Pancreas (tissue), 10 donors: Measurements from ENCODE around the gene ATG7. TPM values are rescaled to one million over a fixed set of nuclear protein-coding genes. Genes with fewer than 3 reads are reported as not detected.

Source experiments
- ATAC-seq, 4 donors: fragments of 200-7000 bp; cut with Tn5 transposase; one replicate each; pipeline versions ENCODE4 v1.8.0 to v1.9.1; 2020; ENCODE audit warnings: mild to moderate bottlenecking in 4 of 4, moderate library complexity in 4 of 4
- DNase-seq, 6 donors: peaks; one replicate each; pipeline ENCODE4 v3.0.0-alpha.2; 2020
- FAIRE-seq: peaks from 2 replicates; lab custom pipeline; 2012; peaks lifted over from hg19 to GRCh38; lab: Jason Lieb, UNC
- H3K27ac ChIP-seq, 4 donors: fragments of 200-600 bp; sonication (generic); 1 replicate in 3 of 4; 2 replicates in 1 of 4; pipeline versions ENCODE4 v1.5.0 to v1.8.0; 2020
- H3K27me3 ChIP-seq, 4 donors: fragments of 200-600 bp; one replicate each; pipeline ENCODE4 v1.8.0; 2021
- H3K36me3 ChIP-seq, 3 donors: fragments of 200-600 bp; sonication (generic) in 1 of 3; one replicate each; pipeline versions ENCODE4 v1.5.0 to v1.8.0; 2020 to 2021
- H3K4me1 ChIP-seq, 3 donors: fragments of 200-600 bp; one replicate each; pipeline ENCODE4 v1.8.0; 2021
- H3K4me3 ChIP-seq, 4 donors: fragments of 200-600 bp; sonication (generic) in 2 of 4; one replicate each; pipeline versions ENCODE4 v1.5.0 to v1.8.0; 2020 to 2021
- H3K9me3 ChIP-seq, 4 donors: fragments of 200-600 bp; one replicate each; pipeline ENCODE4 v1.8.0; 2021
- CTCF ChIP-seq, 4 donors: fragments of 200-600 bp; sonication (generic) in 3 of 4; IDR thresholded peaks; one replicate each; pipeline versions ENCODE4 v1.5.0 to v1.8.0; 2021; ENCODE audit warnings: antibody characterized with exemption in 4 of 4
- WGBS, 2 donors: extraction: QIAGEN DNeasy Blood & Tissue Kit; methylation state at CpG; one replicate each; pipeline ENCODE4 v1.1.7; 2013; 5-methylcytosine and 5-hydroxymethylcytosine counted together
- intact Hi-C, 3 donors: fragments of 100-400 bp; cut with DNase I; formaldehyde crosslinking; loops; one replicate each; pipeline versions ENCODE4 v1.11.1 to v1.14.2; 2022
- polyA plus RNA-seq, 2 donors: library from polyadenylated mRNA; stranded (reverse); fragments of 200-250 nt; gene quantifications; one replicate each; pipeline ENCODE4 v1.2.3, GENCODE V29; 2013
- total RNA-seq, 6 donors: library from RNA; stranded (reverse); fragmentation: NEBNext Ultra II Directional in 4 of 6; extraction: Animal tissue kit (Norgen Biotek cat#: 25700) in 4 of 6; gene quantifications; one replicate each; pipeline versions ENCODE4 v1.2.1 to v1.2.4, GENCODE V29; 2021 to 2023
- donor health status: healthy with polysubstance abuse.
- donor health status: DM: no; HTN: no; CAD: no; lungs with moderate emphysema.
- donor health status: DM: no; HTN: no; CAD: no.
- donor health status: control.
- donor health status: control.
- donor health status: Bipolar disorder and iron deficiency.
- donor health status: DM: yes; HTN: yes; CAD: no.
- donor health status: DM: no; HTN: no; CAD: no.
- donor health status: DM: no; HTN: no; CAD: no.
- donor health status: DM: yes; HTN: yes; CAD: no.

Gene ATG7
- total and polyA plus RNA-seq, 8 donors, result 5.1 to 28.0 (median 15.7) TPM

GRCh38 chr3:11275926-11276325 lies 3.7 kb downstream of the ATG7 start:
- Histone ChIP-seq H3K36me3 (no peaks in the 10 kb centered on the region), H3K27ac (no peak overlapping the region), H3K4me1 (peaks cover 0 to 11% (median 7%) of the 10 kb centered on the region in 3 donors), H3K4me3 (no peak overlapping the region), H3K9me3 (no peaks in the 10 kb centered on the region), H3K27me3 (no peaks in the 10 kb centered on the region)
- DNase-seq (no peak), ATAC-seq (no peak), FAIRE-seq (no peak)
- 48 to 85% methylated on average over 2 of the region's 2 CpGs for WGBS, 2 donors
- no peak for TF ChIP-seq CTCF (IDR thresholded peaks at IDR 0.05)
- intact Hi-C loops, result no loop called here

GRCh38 chr3:11276901-11277300 lies 4.7 kb downstream of the ATG7 start:
- Histone ChIP-seq H3K9me3 (no peaks in the 10 kb centered on the region), H3K4me1 (peaks cover 0 to 9% (median 7%) of the 10 kb centered on the region in 3 donors), H3K4me3 (no peak overlapping the region), H3K27ac (no peak overlapping the region), H3K36me3 (peaks cover 0 to 1% (median 0%) of the 10 kb centered on the region in 3 donors), H3K27me3 (no peaks in the 10 kb centered on the region)
- no peak for TF ChIP-seq CTCF (IDR thresholded peaks at IDR 0.05)
- FAIRE-seq, result no peak
- ATAC-seq, result no peak
- no peak for DNase-seq
- intact Hi-C loops, result no loop called here
- WGBS, 2 donors, result 83 to 84% methylated on average over 2 of the region's 2 CpGs

- peaks cover 0 to 6% (median 0%) of the 10 kb centered on the region in 3 donors for H3K36me3 ChIP-seq
- TF ChIP-seq CTCF (IDR thresholded peaks at IDR 0.05), result no peak
- peak in 3 of 4 donors; percentile 36 to 76 (median 53) for ATAC-seq
- DNase-seq, result no peak
- H3K4me1 ChIP-seq, result peaks cover 0 to 6% (median 0%) of the 10 kb centered on the region in 3 donors
- no peak for FAIRE-seq
- H3K27ac ChIP-seq, result peak overlapping the region in 2 of 4 donors; percentile 34 to 44
- 80 to 83% methylated on average over 5 of the region's 5 CpGs for WGBS, 2 donors
- intact Hi-C loops, result no loop called here
- no peak overlapping the region for H3K4me3 ChIP-seq
- no peaks in the 10 kb centered on the region for H3K9me3 ChIP-seq
- no peaks in the 10 kb centered on the region for H3K27me3 ChIP-seq
Observed at GRCh38 chr3:11282250-11283138, 10.3 kb downstream of the ATG7 start.

- ATAC-seq (peak in 2 of 4 donors; percentile 15 to 48), FAIRE-seq (no peak), DNase-seq (no peak)
- Histone ChIP-seq H3K9me3 (no peaks in the 10 kb centered on the region), H3K27ac (peak overlapping the region in 2 of 4 donors; percentile 34 to 44), H3K4me3 (no peak overlapping the region), H3K27me3 (no peaks in the 10 kb centered on the region), H3K36me3 (peaks cover 0 to 6% (median 0%) of the 10 kb centered on the region in 3 donors), H3K4me1 (peaks cover 0 to 6% (median 0%) of the 10 kb centered on the region in 3 donors)
- 87 to 93% methylated on average over 1 of the region's 1 CpG for WGBS, 2 donors
- intact Hi-C loops, result no loop called here
- no peak for TF ChIP-seq CTCF (IDR thresholded peaks at IDR 0.05)
Observed at GRCh38 chr3:11283139-11283475, 10.9 kb downstream of the ATG7 start.

GRCh38 chr3:11284011-11284410 lies 11.8 kb downstream of the ATG7 start:
- no peak for ATAC-seq
- H3K4me3 ChIP-seq, result no peak overlapping the region
- no peaks in the 10 kb centered on the region for H3K9me3 ChIP-seq
- 98 to 99% methylated on average over 1 of the region's 1 CpG for WGBS, 2 donors
- no peak for DNase-seq
- no peak overlapping the region for H3K27ac ChIP-seq
- peaks cover 0 to 6% (median 0%) of the 10 kb centered on the region in 3 donors for H3K36me3 ChIP-seq
- intact Hi-C loops, result no loop called here
- FAIRE-seq, result no peak
- TF ChIP-seq CTCF (IDR thresholded peaks at IDR 0.05), result no peak
- peaks cover 0 to 6% (median 0%) of the 10 kb centered on the region in 3 donors for H3K4me1 ChIP-seq
- H3K27me3 ChIP-seq, result no peaks in the 10 kb centered on the region
